Gastroesophageal sphincter (tissue), 3 donors: ENCODE results near the gene SRBD1.

Source experiments
- POLR2AphosphoS5 ChIP-seq: sonication (generic); formaldehyde crosslinking; IDR thresholded peaks from one replicate; pipeline ENCODE4 v1.6.1; 2017; ENCODE audit warnings: antibody characterized with exemption
- TF ChIP-seq, protein P1 (sequence below), 4 experiments: fragments of 200-600 bp in 2 of 4; fragments of 450-650 bp in 2 of 4; sonication (generic) in 1 of 4; IDR thresholded peaks; one replicate each; pipeline ENCODE4 v1.5.1; 2017 to 2019; ENCODE audit warnings: antibody characterized with exemption in 4 of 4, mild to moderate bottlenecking in 2 of 4, moderate library complexity in 2 of 4

DNA sequence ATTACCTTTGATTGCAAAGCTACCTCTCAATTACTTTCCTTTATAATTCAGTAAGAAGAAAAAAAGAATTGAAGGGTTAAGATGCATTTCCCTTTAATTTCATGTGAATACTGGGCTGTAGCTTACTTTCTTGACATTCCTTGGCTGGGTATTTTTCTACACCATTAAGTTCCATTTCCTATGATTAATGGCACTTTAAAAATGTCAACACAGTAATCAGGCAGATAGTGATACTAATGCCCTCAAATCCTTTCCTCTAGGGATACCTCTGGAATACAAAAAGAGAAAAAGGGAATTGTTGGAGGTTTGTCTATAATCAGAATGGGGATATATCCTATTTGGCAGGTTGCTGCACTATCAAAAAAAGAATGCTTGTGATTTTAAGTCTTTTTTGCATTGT is 216.9 kb downstream of the SRBD1 start:
- TF ChIP-seq, protein P1, sequence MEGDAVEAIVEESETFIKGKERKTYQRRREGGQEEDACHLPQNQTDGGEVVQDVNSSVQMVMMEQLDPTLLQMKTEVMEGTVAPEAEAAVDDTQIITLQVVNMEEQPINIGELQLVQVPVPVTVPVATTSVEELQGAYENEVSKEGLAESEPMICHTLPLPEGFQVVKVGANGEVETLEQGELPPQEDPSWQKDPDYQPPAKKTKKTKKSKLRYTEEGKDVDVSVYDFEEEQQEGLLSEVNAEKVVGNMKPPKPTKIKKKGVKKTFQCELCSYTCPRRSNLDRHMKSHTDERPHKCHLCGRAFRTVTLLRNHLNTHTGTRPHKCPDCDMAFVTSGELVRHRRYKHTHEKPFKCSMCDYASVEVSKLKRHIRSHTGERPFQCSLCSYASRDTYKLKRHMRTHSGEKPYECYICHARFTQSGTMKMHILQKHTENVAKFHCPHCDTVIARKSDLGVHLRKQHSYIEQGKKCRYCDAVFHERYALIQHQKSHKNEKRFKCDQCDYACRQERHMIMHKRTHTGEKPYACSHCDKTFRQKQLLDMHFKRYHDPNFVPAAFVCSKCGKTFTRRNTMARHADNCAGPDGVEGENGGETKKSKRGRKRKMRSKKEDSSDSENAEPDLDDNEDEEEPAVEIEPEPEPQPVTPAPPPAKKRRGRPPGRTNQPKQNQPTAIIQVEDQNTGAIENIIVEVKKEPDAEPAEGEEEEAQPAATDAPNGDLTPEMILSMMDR (IDR thresholded peaks at IDR 0.05) = no peak
- no peak for TF ChIP-seq POLR2AphosphoS5
